HL-60 (cell line): Measurements from ENCODE around the gene SNORC.

Experiments used
- DNase-seq, 2 experiments: peaks; one replicate each; pipeline ENCODE4 v3.0.0-alpha.2; 2010 to 2020; ENCODE audit warnings: low read depth in 1 of 2, low spot score in 1 of 2
- H3K27ac ChIP-seq: fragments of 250-450 bp; sonication (Bioruptor Pico); replicated peaks from 2 replicates; pipeline ENCODE4 v1.5.1; 2020; ENCODE audit warnings: mild to moderate bottlenecking, moderate library complexity
- H3K27me3 ChIP-seq: fragments of 250-450 bp; sonication (Bioruptor Pico); 2 replicates; pipeline ENCODE4 v1.5.1; 2021; ENCODE audit warnings: mild to moderate bottlenecking, moderate library complexity; ENCODE audit not compliant: insufficient read depth, poor library complexity, severe bottlenecking
- H3K4me3 ChIP-seq: replicated peaks from 2 replicates; pipeline ENCODE4 v1.5.1; 2011; ENCODE audit warnings: mild to moderate bottlenecking, control low read depth, low read length; ENCODE audit not compliant: insufficient read depth
- CTCF ChIP-seq: IDR thresholded peaks from one replicate; pipeline ENCODE4 v1.5.1; 2011; ENCODE audit warnings: low read length, control low read depth, inconsistent platforms; ENCODE audit not compliant: insufficient read depth
- GABPA ChIP-seq: IDR thresholded peaks from 2 replicates; pipeline ENCODE4 v1.6.1; 2012; ENCODE audit warnings: low read depth
- POLR2AphosphoS5 ChIP-seq: IDR thresholded peaks from 2 replicates; pipeline ENCODE4 v1.6.1; 2012; ENCODE audit warnings: low read depth
- REST ChIP-seq: IDR thresholded peaks from 2 replicates; pipeline ENCODE4 v1.6.1; 2012; ENCODE audit warnings: low read depth; ENCODE audit not compliant: insufficient replicate concordance
- SPI1 ChIP-seq: IDR thresholded peaks from 2 replicates; pipeline ENCODE4 v1.6.1; 2012; ENCODE audit warnings: low read depth, mild to moderate bottlenecking, borderline replicate concordance

The SNORC gene

DNA sequence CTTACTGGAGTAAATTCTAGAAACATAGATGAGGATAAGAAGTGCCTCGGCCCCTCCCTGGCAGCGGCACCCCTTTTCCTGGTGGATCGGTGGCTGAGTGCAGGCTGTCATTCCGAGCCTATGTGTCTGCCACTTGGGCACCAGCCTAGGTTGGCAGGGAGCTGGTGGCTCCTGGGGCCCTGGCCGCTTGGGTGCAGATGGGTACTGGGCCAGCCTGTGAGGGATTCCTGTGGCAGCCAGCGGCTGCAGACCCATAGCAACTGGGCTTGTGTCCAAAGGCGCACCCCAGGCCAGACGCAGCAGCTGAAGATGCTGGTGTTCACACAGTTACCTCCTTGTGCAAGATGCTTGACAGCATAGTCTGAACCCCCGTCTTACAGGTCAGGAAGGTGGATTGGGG lies 2.8 kb downstream of the SNORC start:
- no peak for TF ChIP-seq SPI1
- no peak for TF ChIP-seq CTCF
- TF ChIP-seq REST = no peak
- no peak overlapping the region for H3K4me3 ChIP-seq
- no peak overlapping the region for H3K27ac ChIP-seq
- no peak for DNase-seq
- H3K27me3 ChIP-seq = no peaks in the 10 kb centered on the region

GRCh38 chr2:232873292-232873908 lies 3.3 kb downstream of the SNORC start:
- H3K27me3 ChIP-seq = no peaks in the 10 kb centered on the region
- TF ChIP-seq CTCF = no peak
- TF ChIP-seq GABPA = no peak
- TF ChIP-seq POLR2AphosphoS5 = no peak
- no peak for TF ChIP-seq REST
- H3K27ac ChIP-seq = no peak overlapping the region
- DNase-seq = no peak
- no peak overlapping the region for H3K4me3 ChIP-seq

DNA sequence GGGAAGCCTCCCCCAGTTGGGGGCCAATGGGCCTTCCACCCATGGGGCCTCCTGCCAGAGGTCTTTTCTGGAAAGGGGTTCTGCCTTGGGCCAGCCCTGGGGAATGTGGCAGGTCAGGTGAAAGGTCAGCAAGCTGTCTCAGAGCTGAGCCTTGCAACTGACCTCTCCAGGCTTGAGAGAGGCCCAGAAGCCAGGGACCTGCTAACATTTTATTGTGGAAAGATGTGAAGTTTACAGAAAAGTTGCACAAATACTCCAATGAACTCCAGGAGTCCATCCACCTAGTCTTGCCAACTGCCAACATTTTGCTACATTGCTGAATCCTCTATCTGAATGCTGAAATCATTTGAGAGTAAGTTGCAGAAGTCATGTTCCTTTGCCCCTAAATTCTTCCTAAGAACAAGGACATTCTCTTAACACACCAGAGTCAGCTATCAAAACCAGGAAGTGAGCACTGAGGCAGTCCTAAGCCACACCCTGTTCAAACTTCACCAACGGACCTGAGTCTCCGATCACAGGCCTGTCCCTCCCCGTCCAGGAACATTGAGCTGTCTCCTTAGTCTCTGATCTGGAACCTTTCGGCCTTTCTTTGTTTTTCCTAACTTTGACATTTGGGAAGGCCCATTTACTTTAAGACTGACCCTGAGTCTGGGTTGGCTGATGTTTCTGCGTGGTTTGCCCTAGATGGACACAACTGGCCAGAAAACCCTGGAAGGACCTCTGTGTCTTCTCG lies 4.0 kb downstream of the SNORC start:
- peak; percentile 59; the same call in 1 of the 2 replicates for TF ChIP-seq SPI1
- TF ChIP-seq CTCF = no peak
- no peak for TF ChIP-seq POLR2AphosphoS5
- H3K27ac ChIP-seq = no peak overlapping the region
- no peak overlapping the region for H3K4me3 ChIP-seq
- DNase-seq = peak in 1 of 2 experiments; percentile 21
- H3K27me3 ChIP-seq = no peaks in the 10 kb centered on the region

- H3K4me3 ChIP-seq = no peak overlapping the region
- no peak overlapping the region for H3K27ac ChIP-seq
- TF ChIP-seq SPI1 (no peak), POLR2AphosphoS5 (no peak), CTCF (no peak), REST (no peak), GABPA (no peak)
- no peaks in the 10 kb centered on the region for H3K27me3 ChIP-seq
- DNase-seq = no peak
Measured at GRCh38 chr2:232874677-232875223, 4.7 kb downstream of the SNORC start.
